BJ (cell line): ENCODE results near the gene SMAP2. TPM values are rescaled to one million over a fixed set of nuclear protein-coding genes. Genes with fewer than 3 reads are reported as not detected.
A peak's percentile ranks its signal among the peaks of the same experiment; 100 is the strongest.

Source experiments
- CTCF ChIA-PET: fragments of 350-600 bp; formaldehyde crosslinking; extraction: SDS; loops from one replicate; lab custom pipeline; 2021; ENCODE audit warnings: antibody characterized with exemption, inconsistent platforms; lab: Yijun Ruan, JAX
- POLR2A ChIA-PET: fragments of 300-600 bp; sonication (Branson Sonifier 250); formaldehyde crosslinking; extraction: SDS; loops from one replicate; lab custom pipeline; 2021; ENCODE audit warnings: antibody characterized with exemption; lab: Charles Lee
- DNase-seq: peaks from one replicate; pipeline ENCODE4 v3.0.0-alpha.2; 2011; ENCODE audit warnings: low read depth
- H3K27me3 ChIP-seq: 2 replicates; pipeline ENCODE4 v1.6.0; 2011; ENCODE audit warnings: low read length; ENCODE audit not compliant: control insufficient read depth, insufficient read depth
- H3K36me3 ChIP-seq: 2 replicates; pipeline ENCODE4 v1.5.1; 2011; ENCODE audit warnings: low read length; ENCODE audit not compliant: control insufficient read depth, insufficient read depth
- H3K4me3 ChIP-seq: 2 replicates; pipeline ENCODE4 v1.5.1; 2011; ENCODE audit warnings: low read depth, mild to moderate bottlenecking, control low read depth, low read length
- polyA plus RNA-seq: library from polyadenylated mRNA; depleted of rRNA; stranded (reverse); fragments of >200 nt; gene quantifications from 2 replicates; pipeline ENCODE4 v1.2.3, GENCODE V29; 2011
- TF ChIP-seq, protein P1 (sequence below): IDR thresholded peaks from 2 replicates; pipeline ENCODE4 v1.5.1; 2011; ENCODE audit warnings: low read depth, mild to moderate bottlenecking, control low read depth, inconsistent platforms, low read length, moderate library complexity; ENCODE audit not compliant: insufficient read depth

The SMAP2 gene
- polyA plus RNA-seq, 1 experiment: 10.2 TPM

DNA sequence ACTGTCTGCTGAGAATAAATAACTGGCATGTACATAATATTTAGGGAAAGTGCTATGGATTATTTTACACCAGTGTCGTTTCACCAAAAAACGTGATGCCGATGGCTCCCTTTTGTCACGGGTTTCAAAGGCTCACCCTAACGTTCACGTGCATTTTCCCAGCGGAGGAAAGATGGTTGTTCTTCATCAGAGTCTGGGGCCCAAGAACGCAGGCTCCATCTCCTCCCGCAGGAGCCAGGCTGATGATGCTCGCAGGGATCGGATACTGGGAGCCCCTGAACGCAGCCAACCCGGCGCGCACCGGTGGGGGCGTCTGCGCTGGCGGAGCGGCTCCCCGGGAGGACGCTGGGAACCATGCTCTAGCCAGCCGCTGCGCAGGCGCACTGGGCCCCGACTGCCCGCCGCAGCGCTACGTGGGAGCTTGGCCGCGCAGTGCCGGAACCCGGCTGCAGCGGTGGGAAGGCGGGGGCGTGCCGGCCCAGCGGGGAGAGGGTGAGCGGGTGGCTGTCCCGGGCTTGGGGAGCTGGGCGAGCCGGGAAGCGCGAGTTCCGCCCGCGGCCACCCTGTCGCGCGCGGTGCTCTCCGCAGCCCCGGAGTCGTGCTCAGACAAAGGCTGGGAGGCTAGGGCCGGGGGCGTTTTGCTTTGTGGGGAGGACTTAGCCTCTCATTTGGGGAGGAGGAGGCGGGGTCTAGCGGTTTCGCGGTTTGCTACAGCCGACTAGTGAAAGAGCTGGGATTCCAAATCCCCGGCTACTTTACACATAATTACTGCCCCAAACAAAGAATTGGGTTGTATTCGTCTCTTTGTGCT is 76.4 kb downstream of the SMAP2 start, which contains the start of gene ZFP69B:
TSS of gene ZFP69B (plus strand) at position 793 of the 811 bp plus-strand sequence. CDS start 486 bp downstream, outside the sequence.
- ChIA-PET CTCF (interaction anchor here (0.6 to 5.4 kb wide), 4 partner anchors 11 to 111 kb away, joined by 3 to 28 read pairs (median 4); no protein-coding TSS in a partner anchor), POLR2A (no interaction called here)
- DNase-seq: peak; percentile 43
- TF ChIP-seq, protein P1, sequence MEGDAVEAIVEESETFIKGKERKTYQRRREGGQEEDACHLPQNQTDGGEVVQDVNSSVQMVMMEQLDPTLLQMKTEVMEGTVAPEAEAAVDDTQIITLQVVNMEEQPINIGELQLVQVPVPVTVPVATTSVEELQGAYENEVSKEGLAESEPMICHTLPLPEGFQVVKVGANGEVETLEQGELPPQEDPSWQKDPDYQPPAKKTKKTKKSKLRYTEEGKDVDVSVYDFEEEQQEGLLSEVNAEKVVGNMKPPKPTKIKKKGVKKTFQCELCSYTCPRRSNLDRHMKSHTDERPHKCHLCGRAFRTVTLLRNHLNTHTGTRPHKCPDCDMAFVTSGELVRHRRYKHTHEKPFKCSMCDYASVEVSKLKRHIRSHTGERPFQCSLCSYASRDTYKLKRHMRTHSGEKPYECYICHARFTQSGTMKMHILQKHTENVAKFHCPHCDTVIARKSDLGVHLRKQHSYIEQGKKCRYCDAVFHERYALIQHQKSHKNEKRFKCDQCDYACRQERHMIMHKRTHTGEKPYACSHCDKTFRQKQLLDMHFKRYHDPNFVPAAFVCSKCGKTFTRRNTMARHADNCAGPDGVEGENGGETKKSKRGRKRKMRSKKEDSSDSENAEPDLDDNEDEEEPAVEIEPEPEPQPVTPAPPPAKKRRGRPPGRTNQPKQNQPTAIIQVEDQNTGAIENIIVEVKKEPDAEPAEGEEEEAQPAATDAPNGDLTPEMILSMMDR: no peak; the same call in 1 of the 2 replicates
- Histone ChIP-seq H3K27me3 (no peaks in the 10 kb centered on the region), H3K36me3 (no peaks in the 10 kb centered on the region), H3K4me3 (peak within 1 kb of the TSS; percentile 81)

- Histone ChIP-seq H3K27me3 (no peaks in the 10 kb centered on the region), H3K36me3 (no peaks in the 10 kb centered on the region), H3K4me3 (peak overlapping the region; percentile 81)
- POLR2A ChIA-PET: no interaction called here
- TF ChIP-seq, protein P1: no peak
- CTCF ChIA-PET: interaction anchor here (0.6 to 5.4 kb wide), 5 partner anchors 12 to 112 kb away, joined by 3 to 28 read pairs (median 3); no protein-coding TSS in a partner anchor
- DNase-seq: peak; percentile 19
Observed at GRCh38 chr1:40450495-40451237, 77.1 kb downstream of the SMAP2 start.

- Histone ChIP-seq H3K27me3 (no peaks in the 10 kb centered on the region), H3K36me3 (no peaks in the 10 kb centered on the region), H3K4me3 (peak overlapping the region; percentile 81)
- no peak for DNase-seq
- POLR2A ChIA-PET: no interaction called here
- CTCF ChIA-PET: interaction anchor here (0.7 kb wide), 1 partner anchor 27 kb away, joined by 3 read pairs; no protein-coding TSS in a partner anchor
- TF ChIP-seq, protein P1: no peak
Observed at GRCh38 chr1:40451238-40451585, 77.7 kb downstream of the SMAP2 start.

GRCh38 chr1:40454873-40455272 is 81.3 kb downstream of the SMAP2 start:
- CTCF ChIA-PET: interaction anchor here (1.4 kb wide), 1 partner anchor 16 kb away, joined by 4 read pairs; no protein-coding TSS in a partner anchor
- 0 out of 2 replicates have a peak, but pooled peaks cover 1% of the 10 kb centered on the region for H3K36me3 ChIP-seq
- no peak for DNase-seq
- no peaks in the 10 kb centered on the region for H3K27me3 ChIP-seq
- no peak overlapping the region for H3K4me3 ChIP-seq
- TF ChIP-seq, protein P1: no peak
- POLR2A ChIA-PET: no interaction called here
